A673 (cell line): ENCODE measurements around the gene CIBAR2.

Source experiments
- EZH2 ChIP-seq: fragments of 200-600 bp; sonication (generic); IDR thresholded peaks from 2 replicates; pipeline ENCODE4 v1.6.1; 2017; ENCODE audit warnings: borderline replicate concordance, low read depth, mild to moderate bottlenecking, mixed read lengths, antibody characterized with exemption, low read length; ENCODE audit not compliant: poor library complexity, severe bottlenecking
- TF ChIP-seq, protein P1 (sequence below): fragments of 300-800, 200-600 bp; sonication (generic); conservative IDR thresholded peaks from 2 replicates; pipeline ENCODE4 v1.5.1; 2017; ENCODE audit warnings: low read depth, mild to moderate bottlenecking, antibody characterized with exemption, low read length, moderate library complexity, mixed read lengths

DNA sequence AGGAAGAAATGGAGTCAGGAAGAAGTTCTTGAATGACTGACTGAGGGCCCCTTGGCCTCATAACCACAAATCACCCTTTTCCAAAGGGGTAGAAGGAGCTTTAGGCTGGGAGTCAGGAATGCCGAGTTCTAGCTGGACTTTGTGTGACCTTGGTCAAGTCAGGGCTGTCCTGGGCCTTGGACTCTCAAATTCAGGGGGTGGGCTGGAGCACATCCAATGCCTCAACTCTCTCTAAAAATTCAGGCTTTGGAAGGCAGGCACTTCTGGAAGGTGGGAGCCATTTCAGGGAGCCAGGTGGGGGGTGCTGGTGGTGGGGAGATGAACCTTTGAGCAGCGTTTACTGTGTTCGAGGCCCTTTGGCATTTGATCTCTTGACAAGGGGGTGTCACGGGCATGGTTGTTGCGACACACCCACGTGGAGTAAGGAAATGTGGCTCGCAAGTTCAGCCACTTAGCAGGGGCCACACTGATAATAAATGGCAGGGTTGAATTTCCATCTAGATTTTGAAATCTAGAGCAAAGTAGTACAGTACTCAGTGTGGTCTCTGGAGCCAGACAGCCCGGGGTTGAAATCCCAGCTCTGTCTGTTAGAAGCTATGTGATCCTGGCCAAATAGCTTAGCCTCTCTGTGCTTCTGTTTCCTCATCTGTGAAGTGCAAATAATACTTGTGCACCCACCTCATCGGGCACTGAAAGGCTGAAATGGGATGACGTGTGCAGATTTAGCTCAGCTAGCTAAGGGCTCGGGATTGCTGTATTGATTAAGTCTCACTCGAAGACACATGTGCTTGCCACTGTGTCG is 47.1 kb upstream of the CIBAR2 start:
- TF ChIP-seq, protein P1, sequence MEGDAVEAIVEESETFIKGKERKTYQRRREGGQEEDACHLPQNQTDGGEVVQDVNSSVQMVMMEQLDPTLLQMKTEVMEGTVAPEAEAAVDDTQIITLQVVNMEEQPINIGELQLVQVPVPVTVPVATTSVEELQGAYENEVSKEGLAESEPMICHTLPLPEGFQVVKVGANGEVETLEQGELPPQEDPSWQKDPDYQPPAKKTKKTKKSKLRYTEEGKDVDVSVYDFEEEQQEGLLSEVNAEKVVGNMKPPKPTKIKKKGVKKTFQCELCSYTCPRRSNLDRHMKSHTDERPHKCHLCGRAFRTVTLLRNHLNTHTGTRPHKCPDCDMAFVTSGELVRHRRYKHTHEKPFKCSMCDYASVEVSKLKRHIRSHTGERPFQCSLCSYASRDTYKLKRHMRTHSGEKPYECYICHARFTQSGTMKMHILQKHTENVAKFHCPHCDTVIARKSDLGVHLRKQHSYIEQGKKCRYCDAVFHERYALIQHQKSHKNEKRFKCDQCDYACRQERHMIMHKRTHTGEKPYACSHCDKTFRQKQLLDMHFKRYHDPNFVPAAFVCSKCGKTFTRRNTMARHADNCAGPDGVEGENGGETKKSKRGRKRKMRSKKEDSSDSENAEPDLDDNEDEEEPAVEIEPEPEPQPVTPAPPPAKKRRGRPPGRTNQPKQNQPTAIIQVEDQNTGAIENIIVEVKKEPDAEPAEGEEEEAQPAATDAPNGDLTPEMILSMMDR, result no peak
- TF ChIP-seq EZH2, result no peak
